ENCODE results near the gene RPUSD1. TPM values are rescaled to one million over a fixed set of nuclear protein-coding genes. Genes with fewer than 3 reads are reported as not detected.

Gene RPUSD1
- total RNA-seq, 2 experiments from 2014 or later: 6.8 to 7.2 TPM

- CTCF ChIA-PET: no interaction called here
- H3K4me1 Mint-ChIP-seq (ENCODE audit: low read depth): no peaks in the 10 kb centered on the region
- peaks cover 10% of the 10 kb centered on the region for H3K27me3 Mint-ChIP-seq (ENCODE audit: low read depth)
- no peaks in the 10 kb centered on the region for H3K36me3 Mint-ChIP-seq (ENCODE audit: low read depth)
- H3K9me3 Mint-ChIP-seq: no peaks in the 10 kb centered on the region
- no peak overlapping the region for H3K27ac Mint-ChIP-seq
- H3K4me3 Mint-ChIP-seq: no peak overlapping the region
- intact Hi-C loops (cut with micrococcal nuclease): no loop called here
- DNase-seq: no peak
Measured at GRCh38 chr16:774086-775001, 13.8 kb downstream of the RPUSD1 start.

GRCh38 chr16:772959-773358 lies 15.2 kb downstream of the RPUSD1 start:
- CTCF ChIA-PET: interaction anchor here (0.6 to 1.3 kb wide), 3 partner anchors 61 to 349 kb away, joined by 3 to 4 read pairs (median 3); no protein-coding TSS in a partner anchor
- no peaks in the 10 kb centered on the region for H3K36me3 Mint-ChIP-seq (ENCODE audit: low read depth)
- H3K4me1 Mint-ChIP-seq (ENCODE audit: low read depth): no peaks in the 10 kb centered on the region
- H3K9me3 Mint-ChIP-seq: no peaks in the 10 kb centered on the region
- H3K27me3 Mint-ChIP-seq (ENCODE audit: low read depth): peaks cover 10% of the 10 kb centered on the region
- intact Hi-C loops (cut with micrococcal nuclease): no loop called here
- no peak overlapping the region for H3K4me3 Mint-ChIP-seq
- no peak for DNase-seq
- H3K27ac Mint-ChIP-seq: no peak overlapping the region

- Mint-ChIP-seq H3K4me3 (no peak overlapping the region), H3K27me3 (ENCODE audit: low read depth) (peaks cover 6% of the 10 kb centered on the region), H3K27ac (no peak overlapping the region), H3K9me3 (no peaks in the 10 kb centered on the region), H3K36me3 (ENCODE audit: low read depth) (no peaks in the 10 kb centered on the region), H3K4me1 (ENCODE audit: low read depth) (no peaks in the 10 kb centered on the region)
- CTCF ChIA-PET: no interaction called here
- intact Hi-C loops (cut with micrococcal nuclease): no loop called here
- no peak for DNase-seq
Measured at GRCh38 chr16:770411-770810, 17.8 kb downstream of the RPUSD1 start.

GRCh38 chr16:769934-770333 lies 18.2 kb downstream of the RPUSD1 start:
- CTCF ChIA-PET: no interaction called here
- no peaks in the 10 kb centered on the region for H3K9me3 Mint-ChIP-seq
- H3K4me1 Mint-ChIP-seq (ENCODE audit: low read depth): no peaks in the 10 kb centered on the region

GRCh38 chr16:769184-769784 lies 18.9 kb downstream of the RPUSD1 start:
- no peak for DNase-seq
- CTCF ChIA-PET: no interaction called here
- intact Hi-C loops (cut with micrococcal nuclease): no loop called here
- H3K4me3 Mint-ChIP-seq: no peak overlapping the region
- no peaks in the 10 kb centered on the region for H3K4me1 Mint-ChIP-seq (ENCODE audit: low read depth)
- peaks cover 6% of the 10 kb centered on the region for H3K27me3 Mint-ChIP-seq (ENCODE audit: low read depth)
- no peaks in the 10 kb centered on the region for H3K36me3 Mint-ChIP-seq (ENCODE audit: low read depth)
- H3K27ac Mint-ChIP-seq: no peak overlapping the region
- no peaks in the 10 kb centered on the region for H3K9me3 Mint-ChIP-seq

More at GRCh38 chr16:769934-770333, 18.2 kb downstream of the RPUSD1 start:
- intact Hi-C loops (cut with micrococcal nuclease): no loop called here
- DNase-seq: no peak
- Mint-ChIP-seq H3K4me3 (no peak overlapping the region), H3K36me3 (ENCODE audit: low read depth) (no peaks in the 10 kb centered on the region), H3K27ac (no peak overlapping the region), H3K27me3 (ENCODE audit: low read depth) (peaks cover 6% of the 10 kb centered on the region)

GRCh38 chr16:768428-768827 lies 19.8 kb downstream of the RPUSD1 start:
- intact Hi-C loops (cut with micrococcal nuclease): no loop called here
- Mint-ChIP-seq H3K4me3 (no peak overlapping the region), H3K9me3 (no peaks in the 10 kb centered on the region), H3K27me3 (ENCODE audit: low read depth) (peaks cover 6% of the 10 kb centered on the region), H3K36me3 (ENCODE audit: low read depth) (no peaks in the 10 kb centered on the region), H3K4me1 (ENCODE audit: low read depth) (no peaks in the 10 kb centered on the region), H3K27ac (no peak overlapping the region)
- CTCF ChIA-PET: no interaction called here
- no peak for DNase-seq

GRCh38 chr16:767743-768235 lies 20.4 kb downstream of the RPUSD1 start:
- no peak overlapping the region for H3K4me3 Mint-ChIP-seq
- no peak overlapping the region for H3K27ac Mint-ChIP-seq
- intact Hi-C loops (cut with micrococcal nuclease): no loop called here
- no peaks in the 10 kb centered on the region for H3K4me1 Mint-ChIP-seq (ENCODE audit: low read depth)
- CTCF ChIA-PET: no interaction called here
- DNase-seq: no peak
- no peaks in the 10 kb centered on the region for H3K9me3 Mint-ChIP-seq
- H3K27me3 Mint-ChIP-seq (ENCODE audit: low read depth): peaks cover 6% of the 10 kb centered on the region
- H3K36me3 Mint-ChIP-seq (ENCODE audit: low read depth): no peaks in the 10 kb centered on the region

- Mint-ChIP-seq H3K27ac (no peak overlapping the region), H3K4me1 (ENCODE audit: low read depth) (no peaks in the 10 kb centered on the region), H3K27me3 (ENCODE audit: low read depth) (peaks cover 6% of the 10 kb centered on the region), H3K4me3 (no peak overlapping the region), H3K9me3 (no peaks in the 10 kb centered on the region), H3K36me3 (ENCODE audit: low read depth) (no peaks in the 10 kb centered on the region)
- intact Hi-C loops (cut with micrococcal nuclease): no loop called here
- no peak for DNase-seq
- CTCF ChIA-PET: no interaction called here
Measured at GRCh38 chr16:766820-767640, 21.2 kb downstream of the RPUSD1 start.

GRCh38 chr16:766008-766819 lies 22.0 kb downstream of the RPUSD1 start:
- Mint-ChIP-seq H3K9me3 (no peaks in the 10 kb centered on the region), H3K36me3 (ENCODE audit: low read depth) (no peaks in the 10 kb centered on the region), H3K4me1 (ENCODE audit: low read depth) (no peaks in the 10 kb centered on the region), H3K4me3 (no peak overlapping the region), H3K27ac (no peak overlapping the region), H3K27me3 (ENCODE audit: low read depth) (peaks cover 3% of the 10 kb centered on the region)
- CTCF ChIA-PET: interaction anchor here (1.0 kb wide), 1 partner anchor 14 kb away, joined by 3 read pairs; no protein-coding TSS in a partner anchor
- no peak for DNase-seq
- intact Hi-C loops (cut with micrococcal nuclease): no loop called here

- H3K27me3 Mint-ChIP-seq (ENCODE audit: low read depth): no peaks in the 10 kb centered on the region
- H3K4me3 Mint-ChIP-seq: no peak overlapping the region
- H3K27ac Mint-ChIP-seq: no peak overlapping the region
- CTCF ChIA-PET: interaction anchor here (1.0 kb wide), 1 partner anchor 15 kb away, joined by 3 read pairs; no protein-coding TSS in a partner anchor
- H3K9me3 Mint-ChIP-seq: no peaks in the 10 kb centered on the region
- intact Hi-C loops (cut with micrococcal nuclease): no loop called here
- DNase-seq: no peak
- no peaks in the 10 kb centered on the region for H3K36me3 Mint-ChIP-seq (ENCODE audit: low read depth)
- H3K4me1 Mint-ChIP-seq (ENCODE audit: low read depth): no peaks in the 10 kb centered on the region
Measured at GRCh38 chr16:765488-765865, 22.7 kb downstream of the RPUSD1 start.

GRCh38 chr16:764848-765487 lies 23.2 kb downstream of the RPUSD1 start:
- Mint-ChIP-seq H3K9me3 (no peaks in the 10 kb centered on the region), H3K4me1 (ENCODE audit: low read depth) (no peaks in the 10 kb centered on the region), H3K36me3 (ENCODE audit: low read depth) (no peaks in the 10 kb centered on the region), H3K4me3 (no peak overlapping the region), H3K27me3 (ENCODE audit: low read depth) (no peaks in the 10 kb centered on the region), H3K27ac (no peak overlapping the region)
- no peak for DNase-seq
- intact Hi-C loops (cut with micrococcal nuclease): no loop called here
- CTCF ChIA-PET: no interaction called here

Measured in activated naive CD4-positive, alpha-beta T cell treated with anti-CD3 and anti-CD28 coated beads for 36 hours (primary cell).